H9 (cell line): ENCODE measurements around the gene BRK1. TPM values are rescaled to one million over a fixed set of nuclear protein-coding genes. Genes with fewer than 3 reads are reported as not detected.

Experiments
- DNase-seq: peaks from one replicate; pipeline ENCODE4 v3.0.0-alpha.2; 2017
- H2AFZ ChIP-seq: one replicate; pipeline ENCODE4 v1.6.1; 2013; ENCODE audit warnings: mild to moderate bottlenecking, low read length, control low read depth, moderate library complexity
- H2AK5ac ChIP-seq: 2 replicates; pipeline ENCODE4 v1.6.1; 2013; ENCODE audit warnings: low read length, control low read depth, mixed read lengths; ENCODE audit not compliant: insufficient read length
- H2BK120ac ChIP-seq: one replicate; pipeline ENCODE4 v1.6.1; 2013; ENCODE audit warnings: low read depth, mild to moderate bottlenecking, low read length, control low read depth, inconsistent platforms; ENCODE audit not compliant: poor library complexity, severe bottlenecking
- H2BK12ac ChIP-seq: 2 replicates; pipeline ENCODE4 v1.6.1; 2013; ENCODE audit warnings: low read length, control low read depth, mixed read lengths, low read depth; ENCODE audit not compliant: insufficient read length
- H2BK15ac ChIP-seq: 2 replicates; pipeline ENCODE4 v1.6.1; 2013; ENCODE audit warnings: low read depth, low read length, control low read depth
- H2BK20ac ChIP-seq: one replicate; pipeline ENCODE4 v1.6.1; 2013; ENCODE audit warnings: low read depth, mild to moderate bottlenecking, low read length, control low read depth, inconsistent platforms; ENCODE audit not compliant: poor library complexity, severe bottlenecking
- H2BK5ac ChIP-seq: 2 replicates; pipeline ENCODE4 v1.6.1; 2013; ENCODE audit warnings: low read length, control low read depth, mixed read lengths; ENCODE audit not compliant: insufficient read length
- H3K14ac ChIP-seq: 2 replicates; pipeline ENCODE4 v1.6.1; 2013; ENCODE audit warnings: low read length, control low read depth; ENCODE audit not compliant: insufficient read depth
- H3K18ac ChIP-seq: 2 replicates; pipeline ENCODE4 v1.6.1; 2013; ENCODE audit warnings: low read depth, mild to moderate bottlenecking, mixed read lengths, low read length, control low read depth; ENCODE audit not compliant: insufficient read length
- H3K23ac ChIP-seq: 2 replicates; pipeline ENCODE4 v1.6.1; 2013; ENCODE audit warnings: low read length, control low read depth, mixed read lengths, low read depth; ENCODE audit not compliant: insufficient read length
- H3K23me2 ChIP-seq: 2 replicates; pipeline ENCODE4 v1.6.1; 2013; ENCODE audit warnings: low read depth, mild to moderate bottlenecking, mixed read lengths, low read length, control low read depth; ENCODE audit not compliant: insufficient read length, poor library complexity, severe bottlenecking
- H3K27ac ChIP-seq: 2 replicates; pipeline ENCODE4 v1.5.1; 2013; ENCODE audit warnings: low read length, control low read depth, mixed read lengths, low read depth; ENCODE audit not compliant: insufficient read length
- H3K27me3 ChIP-seq: 2 replicates; pipeline ENCODE4 v1.6.1; 2013; ENCODE audit warnings: low read length, control low read depth, inconsistent platforms; ENCODE audit not compliant: insufficient read depth
- H3K4ac ChIP-seq: 2 replicates; pipeline ENCODE4 v1.6.1; 2013; ENCODE audit warnings: low read depth, mild to moderate bottlenecking, control low read depth, inconsistent platforms, low read length, moderate library complexity
- H3K4me1 ChIP-seq: 2 replicates; pipeline ENCODE4 v1.6.1; 2013; ENCODE audit warnings: low read length, control low read depth, inconsistent platforms; ENCODE audit not compliant: insufficient read depth
- H3K4me2 ChIP-seq: 2 replicates; pipeline ENCODE4 v1.6.1; 2013; ENCODE audit warnings: low read length, control low read depth, mixed read lengths; ENCODE audit not compliant: insufficient read length, insufficient read depth
- H3K56ac ChIP-seq: 2 replicates; pipeline ENCODE4 v1.6.1; 2013; ENCODE audit warnings: low read depth, mild to moderate bottlenecking, mixed read lengths, low read length, control low read depth; ENCODE audit not compliant: insufficient read length
- H3K79me1 ChIP-seq: 2 replicates; pipeline ENCODE4 v1.6.1; 2013; ENCODE audit warnings: low read depth, mild to moderate bottlenecking, moderate library complexity, low read length, control low read depth, inconsistent platforms; ENCODE audit not compliant: insufficient read depth, poor library complexity, severe bottlenecking
- H3K79me2 ChIP-seq: 2 replicates; pipeline ENCODE4 v1.6.1; 2013; ENCODE audit warnings: low read length, control low read depth, inconsistent platforms; ENCODE audit not compliant: insufficient read depth
- H3K9ac ChIP-seq: 2 replicates; pipeline ENCODE4 v1.6.1; 2013; ENCODE audit warnings: low read length, control low read depth, mixed read lengths; ENCODE audit not compliant: insufficient read length; ENCODE audit errors: extremely low read depth
- H3K9me3 ChIP-seq: one replicate; pipeline ENCODE4 v1.6.1; 2013; ENCODE audit warnings: low read depth, low read length, inconsistent platforms; ENCODE audit not compliant: control insufficient read depth
- H3T11ph ChIP-seq: one replicate; pipeline ENCODE4 v1.6.1; 2013; ENCODE audit warnings: mild to moderate bottlenecking, low read length, control low read depth, inconsistent platforms
- H4K20me1 ChIP-seq: one replicate; pipeline ENCODE4 v1.6.1; 2013; ENCODE audit not compliant: control insufficient read depth, insufficient read length, insufficient read depth
- H4K5ac ChIP-seq: 2 replicates; pipeline ENCODE4 v1.6.1; 2013; ENCODE audit warnings: low read depth, mild to moderate bottlenecking, mixed read lengths, low read length, control low read depth; ENCODE audit not compliant: insufficient read length
- H4K8ac ChIP-seq: replicated peaks from 2 replicates; pipeline ENCODE4 v1.6.1; 2013; ENCODE audit warnings: low read length, control low read depth, mixed read lengths, low read depth; ENCODE audit not compliant: insufficient read length
- H4K91ac ChIP-seq: 2 replicates; pipeline ENCODE4 v1.6.1; 2013; ENCODE audit warnings: low read depth, mild to moderate bottlenecking, moderate library complexity, mixed read lengths, low read length, control low read depth; ENCODE audit not compliant: insufficient read length
- H3K27ac Mint-ChIP-seq, 3 experiments: 2 replicates in 2 of 3; 3 replicates in 1 of 3; pipeline ENCODE4 v1.8.0; 2020 to 2021; ENCODE audit warnings: mixed read lengths in 3 of 3, mild to moderate bottlenecking in 1 of 3, moderate library complexity in 1 of 3
- H3K27me3 Mint-ChIP-seq: 2 replicates; pipeline ENCODE4 v1.8.0; 2021; ENCODE audit warnings: low read depth, mild to moderate bottlenecking, moderate library complexity, mixed read lengths
- H3K36me3 Mint-ChIP-seq, 3 experiments: 2 replicates in 2 of 3; 3 replicates in 1 of 3; pipeline ENCODE4 v1.8.0; 2020 to 2021; ENCODE audit warnings: low read depth in 3 of 3, mixed read lengths in 3 of 3; ENCODE audit not compliant: insufficient read depth in 1 of 3
- H3K4me1 Mint-ChIP-seq, 2 experiments: 2 replicates each; pipeline ENCODE4 v1.8.0; 2020; ENCODE audit warnings: mixed read lengths in 2 of 2
- H3K4me3 Mint-ChIP-seq, 2 experiments: 2 replicates in 1 of 2; 3 replicates in 1 of 2; pipeline ENCODE4 v1.8.0; 2020 to 2021; ENCODE audit warnings: mild to moderate bottlenecking in 2 of 2, mixed read lengths in 2 of 2, moderate library complexity in 1 of 2
- H3K9me3 Mint-ChIP-seq, 2 experiments: 2 replicates in 1 of 2; 3 replicates in 1 of 2; pipeline ENCODE4 v1.8.0; 2020; ENCODE audit warnings: mild to moderate bottlenecking in 2 of 2, mixed read lengths in 2 of 2, moderate library complexity in 1 of 2
- CTCF ChIP-seq: fragments of 200-600 bp; sonication (generic); conservative IDR thresholded peaks from 3 replicates; pipeline ENCODE4 v1.8.0; 2021; ENCODE audit warnings: antibody characterized with exemption, mild to moderate bottlenecking
- WGBS: extraction: QIAGEN DNeasy Blood & Tissue Kit; methylation state at CpG from one replicate; pipeline ENCODE4 v1.1.7; 2013; ENCODE audit warnings: missing lambda C conversion rate, low lambda C conversion rate, mixed read lengths; ENCODE audit not compliant: insufficient read length; ENCODE audit errors: extremely low coverage; 5-methylcytosine and 5-hydroxymethylcytosine counted together
- total RNA-seq: library from RNA; stranded (reverse); gene quantifications from 2 replicates; pipeline ENCODE4 v1.2.1, GENCODE V29; 2021

Gene BRK1
- total RNA-seq, 1 experiment from 2014 or later, result 121 TPM

- H4K20me1 ChIP-seq, result no peaks in the 10 kb centered on the region
- no peaks in the 10 kb centered on the region for H3K79me1 ChIP-seq
- Mint-ChIP-seq H3K9me3 (peaks cover 2 to 6% of the 10 kb centered on the region in 2 experiments; a peak in 4 of 5 replicates), H3K36me3 (peaks cover 0 to 2% (median 0%) of the 10 kb centered on the region in 3 experiments; a peak in 2 of 7 replicates), H3K27me3 (peaks cover 3% of the 10 kb centered on the region; the same call in 1 of the 2 replicates), H3K27ac (no peak overlapping the region), H3K4me3 (no peak overlapping the region), H3K4me1 (no peaks in the 10 kb centered on the region)
- no peak overlapping the region for H4K5ac ChIP-seq
- H2BK12ac ChIP-seq, result no peak overlapping the region
- no peak overlapping the region for H3K9ac ChIP-seq
- H3K23me2 ChIP-seq, result no peaks in the 10 kb centered on the region
- H2BK120ac ChIP-seq, result no peak overlapping the region
- H3K18ac ChIP-seq, result no peak overlapping the region
- no peak overlapping the region for H2AK5ac ChIP-seq
- H3K9me3 ChIP-seq, result no peaks in the 10 kb centered on the region
- no peak overlapping the region for H3T11ph ChIP-seq
- no CpG with 5 or more reads among the region's 4 CpGs for WGBS
- TF ChIP-seq CTCF, result no peak
- H2AFZ ChIP-seq, result no peak overlapping the region
- H2BK5ac ChIP-seq, result no peak overlapping the region
- no peak overlapping the region for H4K8ac ChIP-seq
- no peak for DNase-seq
- H4K91ac ChIP-seq, result no peak overlapping the region
- no peak overlapping the region for H3K14ac ChIP-seq
- no peak overlapping the region for H3K27ac ChIP-seq
- no peak overlapping the region for H3K4me2 ChIP-seq
- no peak overlapping the region for H2BK20ac ChIP-seq
- no peaks in the 10 kb centered on the region for H3K27me3 ChIP-seq
- no peaks in the 10 kb centered on the region; the same call in 1 of the 2 replicates for H3K79me2 ChIP-seq
- H3K56ac ChIP-seq, result no peak overlapping the region
- no peak overlapping the region for H3K4ac ChIP-seq
- no peak overlapping the region for H2BK15ac ChIP-seq
- H3K23ac ChIP-seq, result no peak overlapping the region
- no peaks in the 10 kb centered on the region for H3K4me1 ChIP-seq
Observed at GRCh38 chr3:10137178-10137577, 21.7 kb downstream of the BRK1 start.
